HG03439 (cell line): Measurements from ENCODE around the gene PLK5.
"Not testable (repeated sequence)": the region's sequence is repeated elsewhere in the genome, so short reads cannot be mapped to it uniquely, and the experiment has no call there.

Experiments used
- ATAC-seq: cut with Tn5 transposase; IDR thresholded peaks from one replicate; pipeline ENCODE4 v1.9.1; 2021; ENCODE audit warnings: mild to moderate bottlenecking, moderate library complexity; ENCODE audit not compliant: unreplicated experiment

PLK5 gene

DNA sequence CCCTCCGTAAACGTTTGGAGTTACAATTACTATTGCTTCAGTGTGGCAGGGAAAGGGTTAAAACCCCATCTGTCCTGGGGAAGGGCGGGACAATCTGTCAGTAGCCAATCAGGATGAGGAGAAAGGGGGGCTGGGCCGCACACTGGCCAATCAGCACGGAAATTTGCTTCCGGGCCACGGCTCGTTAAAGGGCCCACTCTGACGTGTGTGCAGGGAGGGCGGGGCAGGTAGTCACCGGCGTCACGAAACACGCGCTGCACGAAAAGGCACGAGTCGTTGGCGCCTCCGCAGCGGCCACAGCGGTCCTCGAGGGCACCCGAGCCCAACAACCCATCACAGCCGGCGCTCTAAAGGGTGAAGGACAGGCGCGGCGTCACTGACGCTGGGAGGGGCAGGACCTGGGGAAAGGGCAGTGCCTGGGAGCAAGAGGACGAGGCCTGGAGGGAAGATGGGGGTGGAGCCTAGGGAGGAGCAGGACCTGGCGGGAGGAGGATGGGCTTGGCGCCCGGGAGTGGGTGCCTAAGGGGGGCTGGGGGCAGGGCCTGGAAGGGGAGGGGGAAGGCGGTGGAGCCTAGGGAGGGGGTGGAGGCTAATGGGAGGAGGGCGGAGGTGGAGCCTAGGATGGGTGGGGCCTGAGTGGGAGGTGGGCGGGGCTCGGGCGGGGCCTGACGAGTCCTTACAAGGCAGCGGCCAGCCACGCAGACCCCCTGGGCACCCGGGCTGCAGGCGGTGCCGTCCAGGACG lies 15.9 kb upstream of the PLK5 start:
- no peak for ATAC-seq

DNA sequence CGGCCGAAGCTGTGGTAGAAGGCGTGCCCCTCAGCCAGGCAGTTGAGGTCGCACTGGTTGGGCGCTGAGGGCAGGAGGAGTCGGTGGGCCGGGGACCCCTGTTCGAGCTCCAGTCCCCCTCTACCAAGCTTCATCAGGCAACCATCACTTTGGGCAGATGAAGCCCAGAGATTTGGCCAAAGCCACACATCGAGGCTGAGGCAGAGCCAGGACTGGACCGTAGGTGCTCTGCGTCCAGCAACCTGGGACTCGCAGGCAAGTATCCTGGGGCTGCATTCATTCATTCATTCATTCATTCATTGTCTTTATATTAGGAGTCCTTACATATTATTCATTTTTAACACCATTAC lies 15.4 kb upstream of the PLK5 start:
- ATAC-seq, result no peak

DNA sequence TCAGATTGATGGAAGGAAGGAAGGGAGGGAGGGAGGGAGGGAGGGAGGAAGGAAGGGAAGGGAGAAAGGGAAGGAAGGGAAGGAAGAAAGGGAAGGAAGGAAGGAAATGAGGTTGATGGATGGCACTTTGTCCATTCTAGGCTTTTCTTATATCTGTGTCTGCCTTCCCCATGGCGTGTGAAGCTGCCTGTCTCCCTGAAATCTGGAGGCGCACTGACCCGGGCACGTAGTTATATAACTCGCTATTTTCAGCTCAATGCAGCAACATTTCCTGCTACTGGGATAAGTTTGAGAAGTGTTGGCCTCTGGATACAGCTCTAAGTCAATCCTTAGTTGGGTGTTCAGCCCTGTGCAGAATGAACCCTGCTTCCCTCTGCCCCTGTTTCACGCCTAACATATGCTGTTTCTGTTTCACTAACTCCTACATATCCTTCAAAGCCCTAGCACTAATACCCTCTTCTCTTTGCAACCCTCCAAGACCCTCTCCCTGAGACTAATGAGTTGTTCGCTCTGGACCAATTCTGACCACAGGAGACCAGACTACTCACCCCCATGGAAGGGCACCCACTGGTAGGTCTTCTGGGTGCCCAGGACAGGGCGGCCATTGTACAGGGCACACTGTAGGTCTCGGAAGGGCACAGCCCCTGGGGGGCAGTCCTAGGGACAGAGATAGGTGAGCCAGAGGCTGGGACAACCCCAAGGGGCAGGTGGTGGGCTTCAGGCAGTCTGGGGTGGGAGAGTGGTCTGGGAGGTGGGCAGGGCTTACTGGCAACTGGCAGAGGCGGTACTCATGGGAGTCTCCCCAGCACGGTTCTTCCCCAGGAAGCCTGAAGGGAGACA lies 14.1 kb upstream of the PLK5 start:
- ATAC-seq, result no peak

DNA sequence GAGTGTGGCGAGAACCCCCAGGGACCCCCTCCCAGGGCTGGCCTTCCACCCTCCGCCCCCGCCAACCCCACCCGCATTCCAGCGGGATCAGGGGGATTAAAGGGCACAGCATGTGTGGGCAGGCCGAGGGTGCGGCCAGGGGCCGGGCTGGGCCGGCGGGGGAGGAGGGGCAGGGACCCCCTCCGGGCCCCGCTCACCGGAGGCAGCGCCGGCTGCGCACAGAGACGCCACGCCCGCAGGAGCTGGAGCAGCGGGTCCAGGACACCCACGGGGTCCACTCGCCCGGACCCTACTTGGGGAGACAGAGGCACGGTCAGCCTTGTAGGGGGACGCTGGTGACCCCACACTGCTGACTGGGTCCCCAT lies 13.5 kb upstream of the PLK5 start:
- ATAC-seq, result no peak

DNA sequence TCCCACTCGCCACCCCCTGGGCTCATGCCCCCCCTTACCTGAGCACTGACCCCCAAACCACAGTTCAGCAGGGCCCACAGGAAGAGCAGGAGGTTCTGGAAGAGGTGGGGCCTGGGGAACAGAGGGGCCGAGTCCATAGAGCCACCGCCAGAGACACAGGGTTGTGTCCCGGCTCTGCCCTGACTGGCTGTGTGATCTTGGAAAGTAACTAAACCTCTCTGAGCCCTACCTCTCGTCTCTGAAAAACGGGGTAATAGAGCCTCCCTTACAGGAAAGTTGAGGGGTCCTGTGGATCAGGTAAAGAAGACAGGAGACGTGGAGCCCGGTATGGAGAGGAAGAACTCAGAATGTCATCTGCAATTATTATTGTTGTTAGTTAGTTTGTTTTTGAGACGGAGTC lies 13.1 kb upstream of the PLK5 start:
- no peak for ATAC-seq

DNA sequence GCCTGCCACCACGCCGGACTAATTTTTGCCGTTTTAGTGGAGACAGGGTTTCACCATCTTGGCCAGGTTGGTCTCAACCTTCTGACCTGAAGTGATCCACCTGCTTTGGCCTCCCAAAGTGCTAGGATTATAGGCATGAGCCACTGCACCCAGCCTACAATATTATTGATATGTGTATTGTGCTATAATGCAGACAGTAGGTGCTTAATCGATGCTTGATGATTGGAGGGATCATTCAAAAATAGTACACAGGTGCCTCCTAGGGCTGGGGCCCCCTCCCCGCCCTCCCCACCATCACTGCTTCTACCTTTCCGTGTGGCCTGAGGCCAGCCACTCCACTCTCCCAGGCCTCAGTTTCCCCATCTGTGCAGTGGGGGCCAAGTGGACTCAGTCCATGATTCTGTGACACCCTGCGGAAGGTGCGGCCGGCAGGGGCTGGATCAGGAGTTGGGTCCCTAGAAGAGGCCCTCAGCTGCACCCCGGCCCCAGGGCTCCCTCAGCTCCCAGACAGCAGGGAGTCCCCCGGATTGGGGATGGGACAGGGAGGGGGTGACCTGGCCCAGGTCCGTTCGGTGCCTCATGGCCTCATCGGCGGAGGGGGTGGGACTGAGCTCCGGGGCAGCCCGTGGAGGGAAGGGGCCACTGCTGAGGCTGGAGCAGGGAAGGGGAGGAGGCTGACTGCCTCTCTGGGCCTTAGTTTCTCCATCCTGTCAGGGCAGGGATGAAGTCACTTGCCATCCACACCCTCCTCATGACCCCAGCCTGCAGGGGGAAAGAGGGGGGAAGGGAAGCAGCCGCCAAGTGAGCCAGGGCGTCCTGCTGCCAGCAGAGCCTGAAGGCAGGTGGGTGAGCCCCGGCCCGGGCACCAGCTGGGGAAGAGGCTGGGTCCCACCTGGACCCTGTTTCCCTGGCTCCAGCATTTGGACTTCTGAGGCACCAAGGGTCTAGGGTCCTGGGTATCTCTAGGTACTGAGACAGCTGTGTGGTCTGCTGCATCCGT lies 12.3 kb upstream of the PLK5 start:
- ATAC-seq, result no peak

DNA sequence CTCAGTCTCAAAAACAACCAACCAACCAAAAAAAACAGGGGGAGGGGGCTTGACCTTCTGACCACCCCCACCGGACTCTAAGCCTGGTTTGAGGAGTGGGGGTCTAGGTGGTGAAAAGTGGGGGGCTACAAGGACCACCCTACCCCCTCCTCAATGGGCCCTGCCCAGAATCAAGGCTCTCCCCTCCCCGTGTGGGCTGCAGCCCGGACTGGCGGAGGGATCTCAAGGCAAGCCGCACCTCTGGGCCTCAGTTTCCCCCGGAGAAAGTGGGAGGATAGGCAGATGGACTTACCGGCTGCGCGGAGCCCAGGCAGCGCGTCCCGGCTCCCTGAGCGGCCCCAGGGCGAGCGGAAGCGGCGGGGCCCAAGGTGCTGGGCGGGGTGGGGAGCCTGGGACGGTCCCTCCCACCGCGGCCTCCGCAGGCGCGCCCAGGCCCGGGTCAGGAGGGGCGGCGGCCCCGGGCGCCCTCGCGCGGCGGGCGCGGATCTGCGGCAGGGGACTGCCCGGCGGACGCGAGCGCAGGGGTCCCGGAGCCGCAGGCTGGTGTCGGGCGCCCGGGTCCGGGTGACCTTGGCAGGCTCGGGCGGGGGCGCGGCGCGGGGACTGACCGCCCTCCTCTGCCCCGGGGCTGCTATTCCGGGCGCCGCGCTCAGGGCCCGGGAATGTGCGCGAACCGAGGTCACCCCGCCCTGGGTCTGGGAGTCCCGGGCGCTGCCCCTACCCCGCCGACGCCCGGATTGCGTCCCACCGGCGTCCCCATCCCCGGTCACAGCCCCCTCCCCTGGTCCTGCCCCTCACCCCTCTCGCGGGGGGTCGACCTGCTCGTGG lies 11.0 kb upstream of the PLK5 start, which contains the start of gene ADAMTSL5:
Gene ADAMTSL5, minus strand, starts transcription at position 349 of the 828 bp plus-strand sequence. CDS start 2,076 bp downstream, outside the sequence.
- no peak for ATAC-seq

DNA sequence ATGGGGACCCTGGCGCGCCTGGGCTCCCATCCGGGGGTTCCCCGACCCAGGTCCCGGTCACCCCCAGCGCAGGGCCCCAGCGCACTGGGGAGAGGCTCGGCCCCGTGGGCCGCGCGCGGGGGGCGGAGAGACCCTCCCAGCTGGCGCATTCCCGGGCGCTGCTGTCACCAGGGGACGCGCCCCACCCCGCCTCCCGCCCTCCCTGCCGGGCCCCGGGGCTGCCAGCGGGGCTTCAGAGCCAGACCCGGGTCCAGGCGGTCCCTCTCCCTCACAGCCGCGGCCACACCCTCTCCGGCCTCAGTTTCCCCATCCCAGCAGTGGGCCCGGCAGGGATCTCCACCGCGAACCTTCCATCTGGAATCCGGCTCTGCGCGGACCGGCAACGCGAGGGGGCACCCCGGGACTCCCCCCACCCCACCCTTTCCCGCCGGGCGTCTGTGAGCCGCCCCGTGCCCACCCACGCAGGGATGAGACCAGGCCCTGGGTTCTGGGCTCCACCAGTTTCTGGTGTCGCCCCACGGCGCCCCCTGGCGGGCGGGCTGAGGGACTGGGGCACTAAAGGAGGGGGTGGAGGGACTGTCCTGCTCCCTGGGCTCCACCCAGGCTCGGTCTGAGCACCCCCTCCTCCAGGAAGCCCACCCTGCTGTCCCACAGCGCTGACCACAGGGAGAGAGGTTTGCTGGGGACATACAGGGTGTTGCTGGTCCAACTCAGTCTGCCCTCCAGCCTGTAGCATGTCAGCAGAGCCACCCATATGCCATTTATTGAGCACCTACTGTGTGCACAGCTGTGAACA lies 10.2 kb upstream of the PLK5 start:
- no peak for ATAC-seq

DNA sequence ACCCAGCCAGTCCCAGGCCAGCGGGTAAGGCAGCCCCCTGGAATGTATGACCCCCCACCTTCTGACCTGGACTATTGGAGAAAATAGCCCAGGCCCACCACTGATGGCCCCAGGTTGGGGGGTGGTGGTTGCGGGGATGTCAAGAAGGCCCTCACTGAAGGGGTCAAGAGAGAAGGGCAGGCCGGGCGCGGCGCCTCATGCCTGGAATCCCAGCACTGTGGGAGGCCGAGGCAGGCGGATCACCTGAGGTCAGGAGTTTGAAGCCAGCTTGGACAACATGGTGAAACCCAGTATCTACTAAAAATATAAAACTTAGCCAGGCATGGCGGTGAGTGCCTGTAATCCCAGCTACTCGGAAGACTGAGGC lies 9.6 kb upstream of the PLK5 start:
- no peak for ATAC-seq

DNA sequence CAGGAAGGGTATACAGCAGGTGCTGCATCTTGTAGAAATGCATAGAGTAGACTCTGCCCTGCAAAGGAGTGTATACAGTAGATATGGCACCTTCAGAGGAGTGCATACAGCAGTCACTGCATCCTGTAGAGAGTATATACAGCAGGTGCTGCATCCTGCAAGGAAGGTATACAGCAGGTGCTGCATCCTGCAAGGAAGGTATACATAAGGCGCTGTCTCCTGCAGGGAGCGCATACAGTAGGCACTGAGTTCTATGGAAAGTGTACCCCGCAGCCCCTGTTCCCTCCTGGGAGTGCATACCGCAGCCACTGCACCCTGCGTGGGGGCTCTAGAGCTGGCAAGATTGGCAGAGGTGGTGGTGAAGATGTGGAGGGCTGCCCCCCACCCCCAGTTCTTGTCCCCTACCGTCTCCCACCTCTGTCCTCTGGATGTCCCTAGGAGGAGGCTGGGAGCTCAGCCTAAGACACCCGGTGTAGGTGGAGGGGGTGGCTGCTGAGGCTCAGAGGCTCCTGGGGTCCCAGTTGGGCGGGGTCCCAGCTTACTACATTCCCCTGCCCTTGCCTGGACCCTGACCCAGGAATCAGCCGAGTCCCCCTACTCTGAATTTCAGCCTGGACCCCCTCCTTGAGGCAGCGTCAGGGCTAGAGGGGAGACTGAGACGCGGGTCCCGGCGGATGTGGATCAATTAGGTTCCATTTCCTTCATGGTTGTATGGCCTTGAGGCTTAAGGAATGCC lies 8.7 kb upstream of the PLK5 start:
- ATAC-seq, result no peak

DNA sequence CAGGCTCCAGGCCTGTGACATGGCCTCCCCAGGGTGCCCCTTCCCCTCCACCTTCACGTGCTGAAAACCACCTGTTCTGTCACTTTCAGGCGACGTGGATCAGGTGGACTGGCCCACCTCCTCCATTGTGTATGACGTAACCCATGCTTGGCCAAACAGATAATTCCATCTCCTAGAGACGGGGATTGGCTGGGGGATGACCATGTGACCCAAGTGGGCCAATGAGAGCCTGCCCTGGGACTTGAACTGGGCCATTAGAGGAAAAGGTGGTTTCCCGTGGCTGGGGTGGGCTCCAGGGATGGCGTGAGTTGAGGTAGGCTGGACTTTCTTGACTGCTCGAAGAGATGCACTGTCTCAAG lies 7.5 kb upstream of the PLK5 start:
- no peak for ATAC-seq

DNA sequence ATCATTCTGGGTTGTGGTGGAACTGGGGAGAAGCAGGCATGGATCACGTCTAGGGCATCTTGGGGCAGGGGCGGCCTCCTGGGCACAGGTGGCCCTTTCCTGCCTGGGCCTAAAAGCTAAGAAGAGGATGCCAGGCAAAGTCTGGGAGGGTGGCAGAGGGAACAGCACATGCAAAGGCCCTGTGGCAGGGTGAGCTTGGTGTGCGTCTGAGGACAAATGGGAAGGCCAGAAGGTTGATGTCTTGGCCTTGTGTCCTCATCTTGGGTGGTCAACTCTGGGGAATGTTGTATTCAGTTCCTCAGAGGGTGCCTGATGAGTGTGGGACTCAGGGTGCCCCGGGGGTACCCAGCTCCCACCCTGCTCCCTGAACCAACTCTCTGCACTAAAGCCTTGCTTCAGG lies 5.4 kb upstream of the PLK5 start:
- no peak for ATAC-seq

DNA sequence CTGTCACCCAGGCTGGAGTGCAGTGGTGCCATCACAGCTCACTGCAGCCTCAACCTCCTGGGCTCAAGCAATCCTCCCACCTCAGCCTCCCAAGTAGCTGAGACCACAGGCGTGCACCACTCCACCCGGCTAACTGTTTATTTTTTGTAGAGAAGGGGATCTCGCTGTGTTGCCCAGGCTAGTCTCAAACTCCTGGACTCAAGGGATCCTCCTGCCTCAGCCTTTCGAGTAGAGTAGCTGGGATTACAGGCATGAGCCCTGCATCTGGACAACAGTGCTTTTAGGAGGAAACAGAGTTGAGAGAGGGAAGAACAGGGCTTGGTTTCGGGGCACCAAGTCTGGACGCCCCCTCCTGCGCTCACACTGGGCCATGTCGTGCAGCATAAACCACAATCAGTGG lies 4.1 kb upstream of the PLK5 start:
- not testable (repeated sequence) for ATAC-seq

DNA sequence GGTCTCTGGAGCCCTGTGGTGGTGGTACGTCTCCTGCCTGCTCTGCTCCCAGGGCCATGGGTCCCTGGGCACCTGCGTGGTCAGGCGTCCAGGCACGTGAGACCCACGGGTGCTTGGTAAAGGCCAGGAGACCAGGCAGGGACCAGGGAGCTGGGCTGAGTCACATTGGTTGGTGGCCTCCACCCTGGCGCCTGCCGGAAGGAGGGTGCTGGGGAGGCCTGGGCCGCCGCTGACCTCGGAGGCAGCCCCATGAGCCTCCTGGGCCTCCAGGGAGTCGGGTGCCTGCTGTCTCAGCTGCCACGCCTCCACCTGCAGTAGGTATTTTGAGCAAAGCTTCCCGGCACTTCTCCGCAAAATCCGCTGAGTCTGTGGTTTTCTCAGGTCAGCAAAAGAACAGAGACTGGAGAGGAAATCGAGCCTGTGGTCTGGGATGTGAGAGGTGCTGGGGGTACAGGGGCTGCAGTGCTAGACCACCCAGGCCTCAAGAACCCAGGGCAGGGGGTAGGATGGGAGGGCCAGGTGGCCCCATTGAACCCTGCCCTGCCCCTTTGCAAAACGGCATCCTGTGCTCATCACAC lies 3.6 kb upstream of the PLK5 start:
- ATAC-seq, result no peak

DNA sequence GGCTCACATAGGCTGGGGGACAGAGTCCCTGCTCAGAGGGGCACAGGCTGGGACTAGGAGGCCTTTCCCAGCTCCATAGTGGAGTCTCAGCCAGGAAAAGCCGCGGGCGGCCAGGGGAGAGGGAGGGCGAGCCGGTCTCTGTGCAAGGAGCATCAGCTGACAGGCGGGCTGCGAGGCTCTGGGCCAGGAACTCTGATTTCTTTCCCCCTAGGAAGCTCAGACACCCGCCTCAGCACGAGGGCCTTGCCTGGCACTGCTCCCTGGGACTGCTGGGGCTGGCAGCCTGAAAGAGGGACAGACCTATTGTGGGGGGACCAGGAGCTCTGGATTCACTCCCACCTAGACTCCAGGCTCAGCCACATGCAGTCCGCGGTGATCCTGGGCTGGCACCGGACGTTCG lies 2.2 kb upstream of the PLK5 start:
- ATAC-seq, result no peak

DNA sequence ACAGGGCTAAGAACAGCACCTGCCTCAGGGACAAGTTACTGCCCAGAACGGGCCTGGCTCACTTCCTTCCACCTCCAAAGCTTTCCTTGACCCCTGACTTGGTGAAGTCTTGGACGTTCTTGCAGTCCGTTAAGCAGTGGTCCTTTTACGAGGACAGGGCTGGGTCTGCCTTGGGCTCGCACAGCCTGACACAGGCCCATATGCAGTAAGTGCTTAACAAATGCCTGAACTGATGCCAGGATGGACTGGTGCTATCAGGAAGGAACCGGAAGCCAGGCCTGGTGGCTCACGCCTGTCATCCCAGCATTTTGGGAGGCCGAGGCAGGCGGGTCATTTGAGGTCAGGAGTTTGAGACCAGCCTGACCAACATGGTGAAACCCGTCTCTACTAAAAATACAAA lies 1.8 kb upstream of the PLK5 start:
- no peak for ATAC-seq

DNA sequence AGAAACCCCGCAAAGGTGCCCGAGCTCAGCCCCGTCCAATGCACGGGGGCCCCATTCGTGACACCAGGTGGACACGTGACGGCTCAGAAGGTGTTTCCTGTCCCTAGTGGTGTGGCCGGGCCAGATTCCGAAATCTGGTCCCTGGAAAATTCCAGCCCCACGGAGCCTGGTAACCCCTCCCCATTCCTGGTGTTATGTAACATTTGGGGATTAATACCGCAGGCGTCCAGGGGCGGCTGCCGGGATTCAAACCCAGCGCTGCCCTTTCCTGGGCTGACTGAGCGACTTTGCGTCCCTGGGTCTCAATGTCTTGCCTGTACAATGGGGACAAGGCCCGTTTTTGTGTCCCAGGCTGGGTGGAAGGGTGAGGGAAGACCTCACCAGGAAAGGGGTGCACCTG lies 1.0 kb upstream of the PLK5 start:
- ATAC-seq, result no peak

DNA sequence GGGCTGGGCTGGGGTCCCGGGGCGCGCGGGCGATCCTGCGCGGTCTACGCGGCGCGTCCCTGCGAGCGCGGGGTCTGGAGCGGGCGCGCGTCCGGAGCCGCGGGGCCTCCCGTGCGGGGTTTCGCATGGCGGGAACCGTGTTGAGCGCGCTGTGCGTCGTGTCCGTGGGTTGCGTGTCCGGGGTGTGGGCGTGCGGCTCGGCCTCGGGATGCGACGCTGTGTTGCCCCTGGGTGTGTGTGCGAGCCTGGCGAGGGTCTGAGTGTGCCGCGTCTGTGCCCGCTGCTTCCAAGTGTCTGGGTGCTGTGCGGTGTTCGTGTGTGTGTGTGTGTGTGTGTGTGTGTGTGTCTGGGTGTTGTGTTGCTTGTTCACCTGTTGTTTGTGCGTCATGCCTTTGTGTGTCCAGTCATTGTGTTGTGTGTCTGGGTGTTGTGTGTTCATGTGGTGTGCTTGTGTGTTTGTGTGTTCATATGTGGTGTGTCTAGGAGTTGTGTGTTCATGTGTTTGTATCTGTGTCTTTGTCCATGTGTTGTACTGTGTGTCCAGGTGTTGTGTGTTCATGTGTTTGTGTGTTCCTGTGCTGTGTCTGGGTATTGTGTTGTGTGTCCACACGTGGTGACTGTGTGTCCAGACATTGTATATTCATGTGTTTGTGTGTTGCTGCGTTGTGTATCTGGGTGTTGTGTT lies 552 bp downstream of the PLK5 start:
- ATAC-seq, result no peak
